GM12878 (cell line): ENCODE data around the gene LRRC75A. TPM values are rescaled to one million over a fixed set of nuclear protein-coding genes. Genes with fewer than 3 reads are reported as not detected.

Experiments
- BCL3 ChIP-seq: IDR thresholded peaks from 2 replicates; pipeline ENCODE4 v1.6.1; 2011; ENCODE audit warnings: borderline replicate concordance, low read depth, mild to moderate bottlenecking, moderate library complexity, low read length; ENCODE audit not compliant: insufficient read depth, poor library complexity, severe bottlenecking
- BCLAF1 ChIP-seq: fragments of 450-650 bp; IDR thresholded peaks from 2 replicates; pipeline ENCODE4 v1.6.1; 2017; ENCODE audit warnings: antibody characterized with exemption, mild to moderate bottlenecking, moderate library complexity
- BMI1 ChIP-seq: fragments of 450-650 bp; IDR thresholded peaks from 2 replicates; pipeline ENCODE4 v1.6.1; 2016; ENCODE audit warnings: mild to moderate bottlenecking, moderate library complexity, borderline replicate concordance
- CTCF ChIP-seq, 3 experiments: IDR thresholded peaks in 2 of 3; conservative IDR thresholded peaks in 1 of 3; 2 replicates each; pipeline ENCODE4 v1.5.1; 2011; ENCODE audit warnings: low read depth in 3 of 3, low read length in 3 of 3, mild to moderate bottlenecking in 3 of 3, control low read depth in 2 of 3, moderate library complexity in 2 of 3, inconsistent platforms in 1 of 3, mixed read lengths in 1 of 3; ENCODE audit not compliant: control insufficient read depth in 2 of 3, insufficient read depth in 1 of 3; ENCODE audit errors: extremely low read depth in 1 of 3
- E2F8 ChIP-seq: fragments of 450-650 bp; IDR thresholded peaks from 2 replicates; pipeline ENCODE4 v1.6.1; 2018; ENCODE audit warnings: mild to moderate bottlenecking, low read depth, moderate library complexity; ENCODE audit not compliant: partially characterized antibody
- IRF4 ChIP-seq: IDR thresholded peaks from 2 replicates; pipeline ENCODE4 v1.6.1; 2011; ENCODE audit warnings: low read depth, low read length
- MAX ChIP-seq: IDR thresholded peaks from 2 replicates; pipeline ENCODE4 v1.6.1; 2012; ENCODE audit warnings: low read depth, low read length, improper control_type of control experiment
- NKRF ChIP-seq: fragments of 450-650 bp; conservative IDR thresholded peaks from 2 replicates; pipeline ENCODE4 v1.6.1; 2017; ENCODE audit warnings: mild to moderate bottlenecking, moderate library complexity
- POLR2AphosphoS5 ChIP-seq: IDR thresholded peaks from 2 replicates; pipeline ENCODE4 v1.6.1; 2011; ENCODE audit warnings: mild to moderate bottlenecking, low read length, inconsistent platforms
- SMAD1 ChIP-seq: fragments of 450-650 bp; IDR thresholded peaks from 2 replicates; pipeline ENCODE4 v1.6.1; 2018; ENCODE audit warnings: mild to moderate bottlenecking, low read depth; ENCODE audit not compliant: partially characterized antibody
- SMAD5 ChIP-seq: IDR thresholded peaks from 2 replicates; pipeline ENCODE4 v1.6.1; 2016; ENCODE audit warnings: antibody characterized with exemption, low read depth
- TARDBP ChIP-seq: IDR thresholded peaks from 2 replicates; pipeline ENCODE4 v1.6.1; 2016; ENCODE audit warnings: borderline replicate concordance
- TCF12 ChIP-seq: IDR thresholded peaks from 2 replicates; pipeline ENCODE4 v1.6.1; 2011; ENCODE audit warnings: low read depth, mild to moderate bottlenecking, low read length
- ZBTB4 ChIP-seq: fragments of 450-650 bp; formaldehyde crosslinking; IDR thresholded peaks from 2 replicates; pipeline ENCODE4 v1.4.0; 2022; ENCODE audit warnings: mild to moderate bottlenecking, moderate library complexity
- ZNF217 ChIP-seq: fragments of 450-650 bp; IDR thresholded peaks from 2 replicates; pipeline ENCODE4 v1.6.1; 2017; ENCODE audit warnings: antibody characterized with exemption, mild to moderate bottlenecking
- polyA plus RNA-seq, 11 experiments: library from polyadenylated mRNA; depleted of rRNA in 4 of 11; unstranded in 6 of 11; stranded (reverse) in 5 of 11; fragments of >200 nt; fragmentation: Nextera tagmentation in 4 of 11; fragmentation: Illumina TruSeq in 1 of 11; extraction: Ambion mirVana in 4 of 11; extraction: Trizol in 1 of 11; gene quantifications; 1 replicate in 1 of 11; 2 replicates in 10 of 11; pipeline versions ENCODE4 v1.2.1 to v1.2.3, GENCODE V29; 2011 to 2016; ENCODE audit warnings: inconsistent platforms in 2 of 11, missing spikeins in 2 of 11, low read depth in 1 of 11
- total RNA-seq, 4 experiments: library from RNA; depleted of rRNA in 3 of 4; stranded (reverse); fragments of >200 nt in 3 of 4; fragmentation: Illumina TruSeq in 1 of 4; extraction: Trizol in 1 of 4; gene quantifications; 2 replicates each; pipeline versions ENCODE4 v1.2.1 to v1.2.3, GENCODE V29; 2013 to 2021

LRRC75A gene
- total and polyA plus RNA-seq, 10 of the 15 experiments (the other 5 are each of a cell fraction or from before 2014, with no cell fraction given) = 0.01 to 1.3 (median 0.09) TPM; not detected in 2

GRCh38 chr17:16470265-16470664, 21.7 kb downstream of the LRRC75A start (continued):
- TF ChIP-seq ZBTB4 (CRISPR knock-in tag) = no peak
- no peak for TF ChIP-seq MAX
- no peak for TF ChIP-seq BCLAF1
- TF ChIP-seq E2F8 = no peak
- TF ChIP-seq TARDBP = no peak
- no peak for TF ChIP-seq POLR2AphosphoS5
- no peak for TF ChIP-seq SMAD5
- TF ChIP-seq NKRF = no peak
- TF ChIP-seq BMI1 = no peak
- TF ChIP-seq ZNF217 = no peak
- TF ChIP-seq CTCF (IDR thresholded peaks at IDR 0.05 in 2 of 3, conservative IDR thresholded peaks at IDR 0.05 in 1 of 3; ENCODE audit: control insufficient read depth in 2 of 3, extremely low read depth in 1 of 3, insufficient read depth in 1 of 3, low read depth in 3 of 3, low read length in 3 of 3) = no peak
- TF ChIP-seq BCL3 = no peak
- no peak for TF ChIP-seq IRF4
- TF ChIP-seq SMAD1 = no peak
- TF ChIP-seq TCF12 = no peak
